ENCODE results near the gene DISP2. TPM values are rescaled to one million over a fixed set of nuclear protein-coding genes. Genes with fewer than 3 reads are reported as not detected.

The DISP2 gene
- total RNA-seq, 2 donors from 2014 or later = 0.04 to 0.40 TPM

DNA sequence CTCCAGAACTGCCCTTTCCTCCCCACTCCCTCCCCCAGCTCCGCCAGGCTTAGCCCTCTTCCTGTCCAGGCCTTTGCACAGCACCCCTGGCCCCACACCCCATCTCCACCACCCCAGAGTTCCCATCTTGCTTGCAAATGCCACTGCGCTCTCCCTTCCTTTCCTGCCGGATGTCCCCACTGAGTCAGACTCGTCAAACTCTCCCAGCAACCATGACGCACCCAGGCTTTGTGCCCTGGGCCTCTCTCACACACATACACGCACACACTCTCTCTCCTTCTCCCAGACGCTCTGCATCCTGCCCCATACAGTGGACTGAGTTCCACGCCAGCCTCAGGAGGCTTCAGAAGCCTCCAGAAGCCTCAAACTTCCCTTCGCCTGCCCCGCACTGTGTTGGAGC lies 14.5 kb upstream of the DISP2 start:
- Histone ChIP-seq H3K27me3 (ENCODE audit: control insufficient read depth, insufficient read depth, low read length, poor library complexity, severe bottlenecking) (no peaks in the 10 kb centered on the region), H3K36me3 (ENCODE audit: control insufficient read depth, insufficient read depth, low read length) (no peaks in the 10 kb centered on the region), H3K9me3 (ENCODE audit: control insufficient read depth, low read length) (no peaks in the 10 kb centered on the region), H3K4me1 (ENCODE audit: control insufficient read depth, insufficient read depth, low read length) (peaks cover 3% of the 10 kb centered on the region), H3K4me3 (ENCODE audit: low read length) (no peak overlapping the region), H3K9ac (ENCODE audit: extremely low read depth, low read length, poor library complexity, severe bottlenecking) (no peak overlapping the region), H3K27ac (ENCODE audit: low read depth, low read length) (no peak overlapping the region)
- Mint-ChIP-seq H3K9me3 (no peaks in the 10 kb centered on the region), H3K27ac (no peak overlapping the region), H3K4me3 (no peak overlapping the region), H3K4me1 (peaks cover 8% of the 10 kb centered on the region), H3K27me3 (ENCODE audit: insufficient read depth) (peaks cover under 1% of the 10 kb centered on the region), H3K36me3 (ENCODE audit: low read depth) (no peaks in the 10 kb centered on the region)
- DNase-seq = no peak
- TF ChIP-seq, protein P1, sequence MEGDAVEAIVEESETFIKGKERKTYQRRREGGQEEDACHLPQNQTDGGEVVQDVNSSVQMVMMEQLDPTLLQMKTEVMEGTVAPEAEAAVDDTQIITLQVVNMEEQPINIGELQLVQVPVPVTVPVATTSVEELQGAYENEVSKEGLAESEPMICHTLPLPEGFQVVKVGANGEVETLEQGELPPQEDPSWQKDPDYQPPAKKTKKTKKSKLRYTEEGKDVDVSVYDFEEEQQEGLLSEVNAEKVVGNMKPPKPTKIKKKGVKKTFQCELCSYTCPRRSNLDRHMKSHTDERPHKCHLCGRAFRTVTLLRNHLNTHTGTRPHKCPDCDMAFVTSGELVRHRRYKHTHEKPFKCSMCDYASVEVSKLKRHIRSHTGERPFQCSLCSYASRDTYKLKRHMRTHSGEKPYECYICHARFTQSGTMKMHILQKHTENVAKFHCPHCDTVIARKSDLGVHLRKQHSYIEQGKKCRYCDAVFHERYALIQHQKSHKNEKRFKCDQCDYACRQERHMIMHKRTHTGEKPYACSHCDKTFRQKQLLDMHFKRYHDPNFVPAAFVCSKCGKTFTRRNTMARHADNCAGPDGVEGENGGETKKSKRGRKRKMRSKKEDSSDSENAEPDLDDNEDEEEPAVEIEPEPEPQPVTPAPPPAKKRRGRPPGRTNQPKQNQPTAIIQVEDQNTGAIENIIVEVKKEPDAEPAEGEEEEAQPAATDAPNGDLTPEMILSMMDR (conservative IDR thresholded peaks at IDR 0.05) = no peak
- 83 to 85% methylated on average over 4 to 10 of the region's 10 CpGs for WGBS, 2 experiments (ENCODE audit: insufficient coverage in 1 of 2, insufficient read length in 1 of 2)

DNA sequence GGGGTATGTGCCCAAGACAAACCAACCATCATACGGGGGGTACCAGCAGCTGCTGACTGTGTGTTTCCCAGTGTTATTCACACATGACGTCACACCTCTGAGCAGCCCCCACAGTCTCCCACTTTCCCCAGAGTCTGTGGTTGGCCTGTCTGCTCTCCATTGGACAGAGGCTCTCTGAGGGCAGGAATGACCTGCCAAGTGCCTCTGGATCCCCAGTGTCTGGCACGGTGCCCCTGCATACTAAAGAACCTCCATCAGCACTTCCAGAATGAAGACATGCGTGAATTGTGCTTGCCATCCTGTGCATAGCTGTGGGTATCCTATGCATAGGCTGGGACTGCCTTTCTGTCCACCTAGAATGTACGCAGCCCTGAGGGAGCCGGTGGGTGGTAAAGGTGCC lies 13.8 kb upstream of the DISP2 start:
- no peaks in the 10 kb centered on the region for H3K36me3 ChIP-seq (ENCODE audit: control insufficient read depth, insufficient read depth, low read length)
- 32 to 62% methylated on average over 3 to 6 of the region's 6 CpGs for WGBS, 2 experiments (ENCODE audit: insufficient coverage in 1 of 2, insufficient read length in 1 of 2)
- Mint-ChIP-seq H3K36me3 (ENCODE audit: low read depth) (no peaks in the 10 kb centered on the region), H3K4me3 (no peak overlapping the region), H3K9me3 (no peaks in the 10 kb centered on the region), H3K4me1 (peaks cover 8% of the 10 kb centered on the region), H3K27ac (no peak overlapping the region), H3K27me3 (ENCODE audit: insufficient read depth) (no peaks in the 10 kb centered on the region)
- H3K9me3 ChIP-seq (ENCODE audit: control insufficient read depth, low read length) = no peaks in the 10 kb centered on the region
- no peaks in the 10 kb centered on the region for H3K27me3 ChIP-seq (ENCODE audit: control insufficient read depth, insufficient read depth, low read length, poor library complexity, severe bottlenecking)
- H3K27ac ChIP-seq (ENCODE audit: low read depth, low read length) = no peak overlapping the region
- DNase-seq = no peak
- TF ChIP-seq, protein P1 (conservative IDR thresholded peaks at IDR 0.05) = no peak
- peaks cover 3% of the 10 kb centered on the region for H3K4me1 ChIP-seq (ENCODE audit: control insufficient read depth, insufficient read depth, low read length)
- H3K9ac ChIP-seq (ENCODE audit: extremely low read depth, low read length, poor library complexity, severe bottlenecking) = no peak overlapping the region
- H3K4me3 ChIP-seq (ENCODE audit: low read length) = no peak overlapping the region

DNA sequence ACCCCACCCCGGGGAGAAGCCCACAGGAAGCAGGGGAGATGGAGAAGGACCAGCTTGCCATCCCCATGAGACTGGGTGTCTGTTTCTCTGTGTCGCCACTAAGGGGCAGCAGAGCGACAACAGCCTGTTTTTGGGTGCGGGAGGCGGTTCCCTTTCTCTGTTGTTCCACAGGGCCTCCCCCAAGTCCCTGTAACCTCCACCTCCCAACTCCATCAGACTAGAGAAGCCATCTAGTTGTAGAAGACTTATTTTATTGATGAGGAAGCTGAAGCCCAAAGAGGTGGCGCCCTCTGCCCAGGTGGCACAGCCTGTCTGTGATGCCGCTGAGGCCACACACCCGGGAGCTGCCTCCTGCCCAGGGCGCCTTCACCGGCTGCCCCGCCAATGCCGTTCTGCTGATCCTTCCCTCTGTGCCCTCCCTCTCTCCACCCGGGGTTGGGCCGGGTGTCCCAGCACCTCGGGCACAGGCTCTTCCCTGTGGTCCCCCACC lies 13.3 kb upstream of the DISP2 start:
- no peaks in the 10 kb centered on the region for H3K36me3 ChIP-seq (ENCODE audit: control insufficient read depth, insufficient read depth, low read length)
- Mint-ChIP-seq H3K4me1 (peaks cover 8% of the 10 kb centered on the region), H3K4me3 (no peak overlapping the region), H3K27me3 (ENCODE audit: insufficient read depth) (no peaks in the 10 kb centered on the region), H3K9me3 (no peaks in the 10 kb centered on the region), H3K27ac (no peak overlapping the region), H3K36me3 (ENCODE audit: low read depth) (no peaks in the 10 kb centered on the region)
- H3K27me3 ChIP-seq (ENCODE audit: control insufficient read depth, insufficient read depth, low read length, poor library complexity, severe bottlenecking) = no peaks in the 10 kb centered on the region
- 65 to 74% methylated on average over 9 to 15 of the region's 15 CpGs for WGBS, 2 experiments (ENCODE audit: insufficient coverage in 1 of 2, insufficient read length in 1 of 2)
- no peak overlapping the region for H3K27ac ChIP-seq (ENCODE audit: low read depth, low read length)
- no peak overlapping the region for H3K4me3 ChIP-seq (ENCODE audit: low read length)
- no peak overlapping the region for H3K9ac ChIP-seq (ENCODE audit: extremely low read depth, low read length, poor library complexity, severe bottlenecking)
- peaks cover 3% of the 10 kb centered on the region for H3K4me1 ChIP-seq (ENCODE audit: control insufficient read depth, insufficient read depth, low read length)
- DNase-seq = peak; percentile 85
- TF ChIP-seq, protein P1 (conservative IDR thresholded peaks at IDR 0.05) = peak; percentile 79
- no peaks in the 10 kb centered on the region for H3K9me3 ChIP-seq (ENCODE audit: control insufficient read depth, low read length)

Measured in endodermal cell (in vitro differentiated cells).